HCT116 (cell line): ENCODE results near the gene LSM14A. TPM values are rescaled to one million over a fixed set of nuclear protein-coding genes. Genes with fewer than 3 reads are reported as not detected.

Experiments
- ATAC-seq: fragments of 200-7000 bp; cut with Tn5 transposase; 2 replicates; pipeline ENCODE4 v1.9.1; 2020; ENCODE audit warnings: mild to moderate bottlenecking, moderate library complexity
- BruUV-seq: library from RNA; stranded (reverse); fragments of 400-500 nt; replicated peaks from 2 replicates; lab custom pipeline; 2021; lab: Mats Ljungman, UMichigan
- CTCF ChIA-PET: fragments of 300-600 bp; sonication (Branson Sonifier 250); formaldehyde crosslinking; loops from one replicate; lab custom pipeline; 2021; ENCODE audit warnings: antibody characterized with exemption; lab: Charles Lee
- POLR2A ChIA-PET: fragments of 300-600, 350-600 bp; sonication (Branson Sonifier 250); formaldehyde crosslinking; loops from one replicate; lab custom pipeline; 2021; ENCODE audit warnings: antibody characterized with exemption; lab: Charles Lee
- RAD21 ChIA-PET, 2 experiments: fragments of 300-600 bp; sonication (Branson Sonifier 250); formaldehyde crosslinking; loops; one replicate each; lab custom pipeline; 2023; ENCODE audit warnings: low total read pairs in 2 of 2; ENCODE audit not compliant: uncharacterized antibody in 2 of 2, unreplicated experiment in 2 of 2, low non-redundant PET in 1 of 2; lab: Charles Lee
- DNase-seq: peaks from one replicate; pipeline ENCODE4 v3.0.0-alpha.2; 2010; ENCODE audit warnings: low read depth, low spot score
- H2AFZ ChIP-seq: fragments of 200-600 bp; shearing (Covaris generic), sonication (generic); 2 replicates; pipeline ENCODE4 v1.6.1; 2017; ENCODE audit warnings: low read depth, mixed run types, mixed read lengths, antibody characterized with exemption, low read length; ENCODE audit not compliant: poor library complexity, severe bottlenecking
- H3K27ac ChIP-seq: 2 replicates; pipeline ENCODE4 v1.5.1; 2012; ENCODE audit warnings: low read depth, low read length
- H3K27me3 ChIP-seq: fragments of 200-600 bp; sonication (generic); 2 replicates; pipeline ENCODE4 v1.6.1; 2016; ENCODE audit warnings: mixed run types, low read length, mixed read lengths; ENCODE audit not compliant: insufficient read depth
- H3K36me3 ChIP-seq, 2 experiments: fragments of 200-500 bp in 1 of 2; fragments of 200-600 bp in 1 of 2; sonication (Bioruptor generic) in 1 of 2; sonication (generic) in 1 of 2; 2 replicates each; pipeline versions ENCODE4 v1.5.1 to v1.6.1; 2014 to 2016; ENCODE audit warnings: low read length in 2 of 2, inconsistent platforms in 1 of 2, mixed read lengths in 1 of 2, mixed run types in 1 of 2; ENCODE audit not compliant: insufficient read depth in 2 of 2, control insufficient read depth in 1 of 2
- H3K4me1 ChIP-seq, 2 experiments: fragments of 200-600 bp in 1 of 2; sonication (generic) in 1 of 2; 2 replicates each; pipeline versions ENCODE4 v1.5.1 to v1.6.1; 2012 to 2017; ENCODE audit warnings: low read length in 2 of 2, inconsistent platforms in 1 of 2, mild to moderate bottlenecking in 1 of 2, mixed read lengths in 1 of 2, mixed run types in 1 of 2, moderate library complexity in 1 of 2; ENCODE audit not compliant: insufficient read depth in 2 of 2, control insufficient read depth in 1 of 2
- H3K4me2 ChIP-seq: fragments of 200-600 bp; sonication (generic); 2 replicates; pipeline ENCODE4 v1.6.1; 2017; ENCODE audit warnings: mixed run types, low read length, mixed read lengths
- H3K4me3 ChIP-seq, 2 experiments: fragments of 200-600 bp in 1 of 2; sonication (generic) in 1 of 2; replicated peaks in 1 of 2; 2 replicates each; pipeline ENCODE4 v1.5.1; 2011 to 2016; ENCODE audit warnings: low read length in 2 of 2, control low read depth in 1 of 2, low read depth in 1 of 2, mild to moderate bottlenecking in 1 of 2, mixed read lengths in 1 of 2, mixed run types in 1 of 2
- H3K79me2 ChIP-seq: fragments of 200-600 bp; sonication (generic); 2 replicates; pipeline ENCODE4 v1.6.1; 2017; ENCODE audit warnings: mild to moderate bottlenecking, mixed run types, low read length, moderate library complexity, mixed read lengths; ENCODE audit not compliant: insufficient read depth
- H3K9ac ChIP-seq: fragments of 200-600 bp; sonication (generic); 2 replicates; pipeline ENCODE4 v1.6.1; 2016; ENCODE audit warnings: low read length, mixed read lengths
- H3K9me2 ChIP-seq: fragments of 200-600 bp; sonication (generic), shearing (Covaris generic); 2 replicates; pipeline ENCODE4 v1.6.1; 2017; ENCODE audit warnings: mixed run types, mild to moderate bottlenecking, moderate library complexity; ENCODE audit not compliant: insufficient read depth
- H3K9me3 ChIP-seq, 2 experiments: fragments of 200-500 bp in 1 of 2; fragments of 200-600 bp in 1 of 2; sonication (Bioruptor generic) in 1 of 2; sonication (generic) in 1 of 2; 2 replicates each; pipeline ENCODE4 v1.6.1; 2014 to 2017; ENCODE audit warnings: low read length in 2 of 2, mixed read lengths in 2 of 2, inconsistent platforms in 1 of 2, low read depth in 1 of 2, mild to moderate bottlenecking in 1 of 2, mixed run types in 1 of 2, moderate library complexity in 1 of 2; ENCODE audit not compliant: control insufficient read depth in 1 of 2, insufficient read depth in 1 of 2
- H4K20me1 ChIP-seq: fragments of 200-600 bp; sonication (generic), shearing (Covaris generic); 2 replicates; pipeline ENCODE4 v1.6.1; 2017; ENCODE audit warnings: mixed run types, mild to moderate bottlenecking, moderate library complexity; ENCODE audit not compliant: insufficient read depth
- EGR1 ChIP-seq: IDR thresholded peaks from 2 replicates; pipeline ENCODE4 v1.6.1; 2012; ENCODE audit warnings: low read depth
- ELF1 ChIP-seq: IDR thresholded peaks from 2 replicates; pipeline ENCODE4 v1.6.1; 2012; ENCODE audit warnings: low read depth, borderline replicate concordance
- EZH2phosphoT487 ChIP-seq: fragments of 200-600 bp; IDR thresholded peaks from 2 replicates; pipeline ENCODE4 v1.6.1; 2018; ENCODE audit warnings: antibody characterized with exemption, borderline replicate concordance
- FOSL1 ChIP-seq: IDR thresholded peaks from 2 replicates; pipeline ENCODE4 v1.6.1; 2012; ENCODE audit warnings: low read depth
- JUND ChIP-seq: IDR thresholded peaks from 2 replicates; pipeline ENCODE4 v1.6.1; 2012
- POLR2AphosphoS5 ChIP-seq: IDR thresholded peaks from 2 replicates; pipeline ENCODE4 v1.6.1; 2011; ENCODE audit warnings: mild to moderate bottlenecking, low read depth, low read length, moderate library complexity
- RAD21 ChIP-seq: IDR thresholded peaks from 2 replicates; pipeline ENCODE4 v1.6.1; 2012; ENCODE audit warnings: low read depth, mild to moderate bottlenecking
- SIN3A ChIP-seq: IDR thresholded peaks from 2 replicates; pipeline ENCODE4 v1.6.1; 2012; ENCODE audit warnings: low read depth
- TCF7L2 ChIP-seq: IDR thresholded peaks from 2 replicates; pipeline ENCODE4 v1.7.0; 2011; ENCODE audit warnings: borderline replicate concordance, inconsistent platforms; ENCODE audit not compliant: insufficient read depth, insufficient read length; ENCODE audit errors: extremely low read depth
- YY1 ChIP-seq: IDR thresholded peaks from 2 replicates; pipeline ENCODE4 v1.6.1; 2011; ENCODE audit warnings: low read length, low read depth, moderate library complexity, mild to moderate bottlenecking; ENCODE audit not compliant: insufficient replicate concordance; ENCODE audit errors: extremely low read depth
- ZFX ChIP-seq: fragments of 450-650 bp; IDR thresholded peaks from 2 replicates; pipeline ENCODE4 v1.6.1; 2017
- ZNF274 ChIP-seq: fragments of 200-500 bp; sonication (Bioruptor generic); IDR thresholded peaks from 2 replicates; pipeline ENCODE4 v1.6.1; 2014; ENCODE audit warnings: mild to moderate bottlenecking, low read depth, low read length, inconsistent platforms
- intact Hi-C: fragments of 100-400 bp; cut with micrococcal nuclease; formaldehyde crosslinking; loops from 2 replicates; pipeline ENCODE4 v1.10.0; 2022
- total RNA-seq: library from RNA; stranded (reverse); gene quantifications from one replicate; pipeline ENCODE4 v1.2.1, GENCODE V29; 2021; ENCODE audit not compliant: unreplicated experiment
- TF ChIP-seq, protein P1 (sequence below), 3 experiments: fragments of 200-600 bp in 1 of 3; sonication (generic) in 1 of 3; IDR thresholded peaks in 2 of 3; conservative IDR thresholded peaks in 1 of 3; 2 replicates each; pipeline ENCODE4 v1.5.1; 2012 to 2017; ENCODE audit warnings: low read depth in 2 of 3, low read length in 2 of 3, antibody characterized with exemption in 1 of 3, borderline replicate concordance in 1 of 3, control low read depth in 1 of 3, mild to moderate bottlenecking in 1 of 3, mixed read lengths in 1 of 3, mixed run types in 1 of 3, moderate library complexity in 1 of 3; ENCODE audit not compliant: insufficient read depth in 1 of 3
- TF ChIP-seq, protein P2 (sequence below): IDR thresholded peaks from 2 replicates; pipeline ENCODE4 v1.6.1; 2012

The LSM14A gene
- total RNA-seq, 1 experiment from 2014 or later, result 120 TPM

DNA sequence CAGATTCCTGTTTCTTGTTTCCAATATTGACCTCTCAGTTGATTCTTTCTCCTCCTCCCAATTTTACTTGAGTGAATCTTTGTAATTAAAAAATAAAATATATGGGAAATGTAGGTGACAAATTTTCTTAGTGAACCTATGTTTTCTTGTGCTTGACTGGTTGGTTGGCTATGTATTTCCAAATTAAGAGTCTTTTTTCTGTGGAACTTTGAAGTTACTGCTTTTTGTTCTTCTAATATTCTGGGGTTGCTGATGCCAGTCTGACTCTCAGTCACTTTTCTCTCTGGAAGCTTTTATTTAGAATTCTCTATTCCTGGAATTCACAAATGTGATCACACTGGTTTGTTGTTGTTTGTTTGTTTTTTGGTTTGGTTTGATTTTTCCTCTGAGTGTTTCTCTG lies 9.8 kb downstream of the LSM14A start:
- H3K9ac ChIP-seq, result no peak overlapping the region
- peaks cover 0 to 9% of the 10 kb centered on the region in 2 experiments; a peak in 2 of 4 replicates for H3K36me3 ChIP-seq
- H3K4me1 ChIP-seq, result peaks cover 0 to 11% of the 10 kb centered on the region in 2 experiments; a peak in 2 of 4 replicates
- TF ChIP-seq FOSL1 (no peak), POLR2AphosphoS5 (no peak)
- TF ChIP-seq, protein P1, sequence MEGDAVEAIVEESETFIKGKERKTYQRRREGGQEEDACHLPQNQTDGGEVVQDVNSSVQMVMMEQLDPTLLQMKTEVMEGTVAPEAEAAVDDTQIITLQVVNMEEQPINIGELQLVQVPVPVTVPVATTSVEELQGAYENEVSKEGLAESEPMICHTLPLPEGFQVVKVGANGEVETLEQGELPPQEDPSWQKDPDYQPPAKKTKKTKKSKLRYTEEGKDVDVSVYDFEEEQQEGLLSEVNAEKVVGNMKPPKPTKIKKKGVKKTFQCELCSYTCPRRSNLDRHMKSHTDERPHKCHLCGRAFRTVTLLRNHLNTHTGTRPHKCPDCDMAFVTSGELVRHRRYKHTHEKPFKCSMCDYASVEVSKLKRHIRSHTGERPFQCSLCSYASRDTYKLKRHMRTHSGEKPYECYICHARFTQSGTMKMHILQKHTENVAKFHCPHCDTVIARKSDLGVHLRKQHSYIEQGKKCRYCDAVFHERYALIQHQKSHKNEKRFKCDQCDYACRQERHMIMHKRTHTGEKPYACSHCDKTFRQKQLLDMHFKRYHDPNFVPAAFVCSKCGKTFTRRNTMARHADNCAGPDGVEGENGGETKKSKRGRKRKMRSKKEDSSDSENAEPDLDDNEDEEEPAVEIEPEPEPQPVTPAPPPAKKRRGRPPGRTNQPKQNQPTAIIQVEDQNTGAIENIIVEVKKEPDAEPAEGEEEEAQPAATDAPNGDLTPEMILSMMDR (IDR thresholded peaks at IDR 0.05 in 2 of 3, conservative IDR thresholded peaks at IDR 0.05 in 1 of 3; ENCODE audit: borderline replicate concordance in 1 of 3, insufficient read depth in 1 of 3, low read depth in 2 of 3, low read length in 2 of 3), result no peak
- ATAC-seq, result no peak
- H3K27me3 ChIP-seq, result no peaks in the 10 kb centered on the region
- DNase-seq, result no peak
- H3K79me2 ChIP-seq, result peaks cover 100% of the 10 kb centered on the region
- ChIA-PET POLR2A (no interaction called here), RAD21 (no interaction called here), CTCF (no interaction called here)
- no peaks in the 10 kb centered on the region for H3K9me3 ChIP-seq
- H3K27ac ChIP-seq, result no peak overlapping the region
- H3K9me2 ChIP-seq, result no peaks in the 10 kb centered on the region
- H2AFZ ChIP-seq, result no peak overlapping the region
- intact Hi-C loops, result no loop called here
- no peak overlapping the region for H3K4me2 ChIP-seq
- peaks cover 70% of the 10 kb centered on the region for H4K20me1 ChIP-seq
- BruUV-seq, result no TSS peak
- H3K4me3 ChIP-seq, result no peak overlapping the region

DNA sequence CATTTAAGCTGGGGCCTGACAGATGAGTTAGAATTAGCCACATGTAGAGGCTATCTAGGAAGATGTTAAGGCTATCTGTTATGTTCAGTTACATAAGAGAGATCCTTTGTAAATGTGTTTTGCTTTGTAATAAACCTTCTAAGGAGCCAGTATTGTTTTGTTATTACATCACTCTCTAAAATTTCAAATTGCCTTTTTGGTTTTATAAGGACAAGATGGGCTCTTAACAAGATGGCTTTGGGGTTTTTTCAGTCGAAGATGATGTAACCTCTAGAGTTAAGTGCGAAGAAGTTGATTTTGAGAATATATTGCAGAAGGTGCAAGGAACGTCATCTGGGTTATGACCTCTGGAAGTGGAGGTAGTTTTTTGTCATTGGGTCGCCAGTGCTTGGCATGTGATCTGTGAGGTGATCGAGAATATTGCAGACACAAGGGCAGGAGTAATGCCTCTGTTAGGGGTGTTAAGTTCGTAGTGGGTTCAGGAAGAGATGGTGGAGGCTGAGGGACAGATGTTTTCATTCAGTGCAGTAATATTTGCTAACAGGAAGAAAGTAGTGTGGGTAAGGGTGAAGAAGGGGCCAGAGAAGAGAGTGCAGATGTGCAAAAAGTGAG lies 12.7 kb downstream of the LSM14A start:
- Histone ChIP-seq H3K27ac (no peak overlapping the region), H3K9ac (no peak overlapping the region), H3K4me3 (no peak overlapping the region), H3K36me3 (no peaks in the 10 kb centered on the region), H3K9me2 (no peaks in the 10 kb centered on the region), H3K9me3 (no peaks in the 10 kb centered on the region), H3K27me3 (no peaks in the 10 kb centered on the region), H3K4me1 (peaks cover 0 to 5% of the 10 kb centered on the region in 2 experiments; a peak in 1 of 4 replicates), H3K79me2 (peaks cover 100% of the 10 kb centered on the region), H2AFZ (no peak overlapping the region), H3K4me2 (no peak overlapping the region), H4K20me1 (peaks cover 57% of the 10 kb centered on the region)
- CTCF ChIA-PET, result no interaction called here
- intact Hi-C loops, result no loop called here
- POLR2A ChIA-PET, result no interaction called here
- TF ChIP-seq YY1, result no peak
- TF ChIP-seq POLR2AphosphoS5, result no peak
- TF ChIP-seq TCF7L2, result no peak
- TF ChIP-seq ZFX, result no peak
- TF ChIP-seq, protein P1 (IDR thresholded peaks at IDR 0.05 in 2 of 3, conservative IDR thresholded peaks at IDR 0.05 in 1 of 3; ENCODE audit: borderline replicate concordance in 1 of 3, insufficient read depth in 1 of 3, low read depth in 2 of 3, low read length in 2 of 3), result no peak
- TF ChIP-seq SIN3A, result no peak
- no peak for TF ChIP-seq FOSL1
- TF ChIP-seq, protein P2, sequence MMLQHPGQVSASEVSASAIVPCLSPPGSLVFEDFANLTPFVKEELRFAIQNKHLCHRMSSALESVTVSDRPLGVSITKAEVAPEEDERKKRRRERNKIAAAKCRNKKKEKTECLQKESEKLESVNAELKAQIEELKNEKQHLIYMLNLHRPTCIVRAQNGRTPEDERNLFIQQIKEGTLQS, result no peak
- no peak for TF ChIP-seq EZH2phosphoT487
- TF ChIP-seq ZNF274, result no peak
- no peak for TF ChIP-seq ELF1
- TF ChIP-seq EGR1, result no peak
- TF ChIP-seq RAD21, result no peak
- no peak for TF ChIP-seq JUND
- BruUV-seq, result no TSS peak
- DNase-seq, result no peak
- ATAC-seq, result no peak
- RAD21 ChIA-PET, result no interaction called here
